ENCODE measurements around the gene PIAS1.
"Not testable (repeated sequence)": the region's sequence is repeated elsewhere in the genome, so short reads cannot be mapped to it uniquely, and the experiment has no call there.

The PIAS1 gene

DNA sequence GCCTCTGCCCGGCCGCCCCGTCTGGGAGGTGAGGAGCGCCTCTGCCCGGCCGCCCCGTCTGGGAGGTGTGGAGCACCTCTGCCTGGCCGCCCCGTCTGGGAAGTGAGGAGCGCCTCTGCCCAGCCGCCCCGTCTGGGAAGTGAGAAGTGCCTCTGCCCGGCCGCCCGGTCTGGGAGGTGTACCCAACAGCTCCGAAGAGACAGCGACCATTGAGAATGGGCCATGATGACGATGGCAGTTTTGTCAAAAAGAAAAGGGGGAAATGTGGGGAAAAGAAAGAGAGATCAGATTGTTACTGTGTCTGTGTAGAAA lies 168.3 kb downstream of the PIAS1 start:
- not testable (repeated sequence) for DNase-seq

DNA sequence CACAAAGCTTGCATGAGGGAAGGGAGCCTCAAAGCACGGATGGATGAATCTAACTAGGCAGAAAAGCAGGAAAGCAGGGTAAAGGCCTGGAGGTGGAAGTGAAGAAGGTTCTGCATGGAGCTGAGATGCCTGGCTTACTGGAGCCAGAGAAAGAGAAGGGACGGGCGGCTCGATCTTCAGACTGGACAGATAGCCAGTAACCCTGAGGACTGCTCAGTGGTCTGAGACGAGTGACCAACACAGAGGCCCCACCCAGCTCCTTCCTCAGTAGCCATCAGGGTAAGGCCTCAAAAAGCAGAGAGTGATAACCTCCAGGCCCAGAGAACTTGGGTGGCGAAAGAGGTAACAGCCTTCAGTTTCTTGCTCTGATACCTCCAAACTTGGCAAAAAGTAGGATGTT lies 169.1 kb downstream of the PIAS1 start:
- no peak for DNase-seq

DNA sequence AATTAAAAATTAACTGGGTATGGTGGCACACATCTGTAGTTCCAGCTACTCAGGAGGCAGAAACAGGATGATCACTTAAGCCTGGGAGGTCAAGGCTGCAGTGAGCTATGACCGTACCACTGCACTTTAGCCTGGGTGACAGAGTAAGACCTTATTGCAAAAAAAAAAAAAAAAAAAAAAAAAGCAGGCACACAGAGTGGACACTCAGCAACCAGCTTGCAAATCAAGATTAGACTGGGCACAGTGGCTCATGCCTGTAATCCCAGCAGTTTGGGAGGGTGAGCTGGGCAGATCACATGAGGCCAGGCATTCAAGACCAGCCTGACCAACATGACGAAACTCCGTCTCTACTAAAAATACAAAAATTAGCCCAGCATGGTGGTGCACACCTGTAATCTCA lies 170.0 kb downstream of the PIAS1 start:
- DNase-seq, result no peak

DNA sequence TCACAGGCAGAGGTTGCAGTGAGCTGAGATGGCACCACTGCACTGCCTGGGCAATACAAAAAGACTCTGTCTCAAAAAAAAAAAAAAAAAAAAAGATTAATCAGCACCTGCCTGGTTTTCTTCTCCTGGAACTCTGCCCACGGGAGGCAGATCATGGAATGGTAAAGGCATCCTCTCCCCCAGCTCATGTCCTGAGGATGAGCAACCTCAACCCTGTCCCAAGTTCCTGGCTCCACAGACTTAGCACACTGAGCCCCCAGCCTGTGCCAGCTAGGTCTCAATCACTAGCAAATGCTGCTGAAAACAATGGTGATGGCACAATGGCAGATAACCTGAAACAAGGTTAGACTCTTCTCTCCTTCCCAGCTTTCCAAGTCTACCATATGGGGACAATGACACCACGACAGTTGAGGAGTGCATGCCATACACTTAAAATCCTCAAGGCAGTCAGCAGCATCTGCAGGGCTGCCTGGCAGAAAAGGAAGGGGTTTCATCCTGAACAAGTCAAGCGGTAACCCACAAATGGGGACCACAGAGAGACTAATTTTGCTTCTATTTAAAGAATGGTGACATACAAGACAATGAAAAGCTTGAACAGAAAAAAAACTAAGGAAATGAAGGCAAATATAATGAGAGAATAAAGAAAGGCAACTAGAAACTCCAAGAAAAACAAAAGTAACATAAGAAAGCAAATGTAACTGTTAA lies 170.6 kb downstream of the PIAS1 start:
- DNase-seq, result no peak

DNA sequence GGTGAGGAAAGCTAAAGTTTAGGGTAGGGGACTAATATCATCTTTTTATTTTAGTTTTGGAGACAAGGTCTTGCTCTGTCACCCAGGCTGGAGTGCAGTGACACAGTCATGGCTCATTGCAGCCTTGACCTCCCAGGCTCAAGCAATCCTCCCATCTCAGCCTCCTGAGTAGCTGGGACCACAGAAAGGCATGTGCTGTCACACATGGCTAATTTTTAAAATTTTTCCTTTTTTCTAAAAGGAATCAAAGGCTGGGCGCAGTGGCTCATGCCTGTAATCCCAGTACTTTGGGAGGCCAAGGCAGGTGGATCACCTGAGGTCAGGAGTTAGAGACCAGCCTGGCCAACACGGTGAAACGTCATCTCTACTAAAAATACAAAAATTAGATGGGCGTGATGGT lies 171.3 kb downstream of the PIAS1 start:
- not testable (repeated sequence) for DNase-seq

DNA sequence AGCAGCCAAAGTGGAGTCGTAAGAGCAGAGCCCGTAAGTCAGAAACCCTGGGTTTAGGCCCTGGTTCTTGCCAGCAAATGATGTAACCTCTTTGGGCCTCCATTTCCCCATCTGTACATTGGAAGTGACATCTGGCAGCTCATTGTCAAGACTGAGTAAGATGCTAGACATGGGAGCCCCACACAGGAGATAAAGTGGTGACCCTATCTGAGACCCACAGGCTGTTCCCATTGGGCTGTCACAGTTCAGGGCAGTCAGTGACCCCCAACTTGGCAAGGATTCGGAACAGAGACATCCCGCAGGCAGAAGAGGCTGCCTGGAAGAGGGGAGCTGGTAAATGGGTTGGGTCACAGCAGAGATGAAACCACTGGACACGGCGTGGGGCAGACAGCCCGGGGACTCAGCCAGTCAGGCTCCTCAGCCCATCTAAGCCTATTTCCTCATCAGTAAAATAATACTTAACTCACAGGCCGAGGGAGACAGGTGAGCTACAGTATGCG lies 173.6 kb downstream of the PIAS1 start:
- peak in 1 of 2 experiments; percentile 25 for DNase-seq

DNA sequence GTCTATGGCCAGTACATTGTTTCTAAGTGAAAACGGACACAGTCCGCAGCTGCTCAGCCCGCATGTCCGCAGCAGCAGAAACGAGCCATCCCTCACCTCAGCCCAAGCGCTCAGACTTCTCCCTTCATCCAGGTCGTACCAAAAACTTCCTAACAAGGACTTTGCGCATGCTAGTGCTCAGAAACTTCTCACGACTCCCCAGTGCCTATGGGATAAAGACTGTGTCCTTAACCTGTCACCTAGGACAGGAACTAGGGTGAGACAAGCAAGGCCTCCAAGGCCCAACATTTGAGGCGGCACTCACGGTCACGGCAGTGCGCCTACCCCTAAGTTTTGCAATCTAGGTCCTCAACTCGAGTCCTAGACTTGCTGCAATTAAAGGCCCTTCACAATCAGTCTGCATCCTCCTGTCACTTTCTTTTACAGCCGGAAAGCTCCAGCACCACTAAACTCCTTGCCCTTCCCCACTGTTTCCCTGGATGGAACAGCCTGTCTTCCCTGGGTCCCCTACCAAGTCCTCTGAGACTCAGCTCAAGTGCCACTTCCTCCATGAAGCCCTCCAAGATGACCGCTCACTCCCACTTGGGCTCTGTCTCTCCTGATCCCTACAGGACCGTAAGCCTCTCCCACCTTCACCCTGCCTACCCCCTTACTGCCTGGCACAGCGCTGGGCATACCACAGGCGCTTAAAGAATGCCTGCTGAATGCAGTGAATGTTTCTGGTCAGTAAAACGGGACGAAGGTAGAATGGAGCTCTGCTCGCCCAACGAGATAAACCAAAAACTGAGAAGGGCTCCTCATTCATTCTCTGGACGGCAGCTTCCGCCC lies 174.2 kb downstream of the PIAS1 start:
- DNase-seq, result no peak

DNA sequence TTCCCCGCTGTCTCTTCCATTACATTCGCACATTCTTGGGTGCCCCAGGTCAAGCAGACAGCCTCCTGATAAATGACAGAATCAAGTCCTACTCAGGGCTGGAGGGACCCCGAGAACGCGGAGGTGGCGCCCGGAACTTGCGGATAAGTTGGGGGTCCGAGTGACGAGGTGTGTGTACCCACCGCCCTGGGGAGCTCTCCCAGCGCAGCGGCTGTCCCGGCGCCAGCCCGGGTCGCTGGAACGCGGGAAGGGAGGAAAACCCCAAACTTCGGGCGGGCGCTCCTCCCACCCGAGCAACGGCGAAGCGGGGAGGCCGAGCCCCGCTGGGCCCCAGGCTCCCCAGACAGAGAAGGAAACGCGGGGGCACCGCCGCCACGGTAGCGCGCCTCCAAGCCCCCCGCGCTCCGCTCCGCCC lies 174.9 kb downstream of the PIAS1 start:
- DNase-seq, result no peak

DNA sequence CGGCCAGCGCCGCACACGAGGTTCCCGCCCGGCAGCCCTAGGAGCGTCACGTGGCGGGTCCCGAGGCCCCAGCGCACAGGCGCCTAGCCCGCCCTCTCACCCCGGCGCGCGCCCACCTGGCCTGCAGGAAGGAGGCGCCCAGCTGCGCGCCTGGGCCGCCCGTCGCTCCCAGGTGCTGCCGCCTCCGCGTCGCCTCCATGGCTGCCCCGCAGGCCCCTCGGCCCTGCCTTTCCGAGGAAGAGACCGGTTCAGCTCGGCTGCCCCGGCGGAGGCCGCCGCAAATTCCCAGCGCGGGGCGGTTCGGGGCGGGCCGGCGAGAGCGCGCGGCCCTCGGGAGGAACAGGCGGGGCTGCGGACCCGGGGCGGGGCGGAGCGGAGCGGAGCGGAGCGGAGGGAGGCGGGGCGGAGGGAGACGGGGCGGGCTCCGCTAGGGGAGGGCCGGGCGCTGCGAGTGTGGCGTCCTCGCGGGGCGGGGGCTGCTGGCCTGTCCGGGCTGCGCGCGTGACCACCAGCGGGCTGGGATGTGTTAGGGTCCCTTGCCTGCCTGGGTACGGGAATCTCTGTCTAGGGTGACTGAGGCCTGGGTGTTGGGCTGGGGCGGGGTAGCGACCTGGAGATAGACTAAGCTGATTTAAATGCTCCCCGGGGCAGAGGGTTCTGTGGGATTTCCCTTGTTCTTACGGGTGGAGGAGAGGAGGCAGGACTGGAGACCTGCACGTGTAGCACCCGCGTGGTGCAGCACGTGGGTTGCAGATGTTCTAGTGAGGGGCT lies 175.5 kb downstream of the PIAS1 start, which contains the start of gene CLN6:
Gene CLN6 (minus strand): TSS at position 343 of the 771 bp plus-strand sequence. CDS start 144 bp downstream, at position 199.
- peak; percentile 59 to 84 for DNase-seq

DNA sequence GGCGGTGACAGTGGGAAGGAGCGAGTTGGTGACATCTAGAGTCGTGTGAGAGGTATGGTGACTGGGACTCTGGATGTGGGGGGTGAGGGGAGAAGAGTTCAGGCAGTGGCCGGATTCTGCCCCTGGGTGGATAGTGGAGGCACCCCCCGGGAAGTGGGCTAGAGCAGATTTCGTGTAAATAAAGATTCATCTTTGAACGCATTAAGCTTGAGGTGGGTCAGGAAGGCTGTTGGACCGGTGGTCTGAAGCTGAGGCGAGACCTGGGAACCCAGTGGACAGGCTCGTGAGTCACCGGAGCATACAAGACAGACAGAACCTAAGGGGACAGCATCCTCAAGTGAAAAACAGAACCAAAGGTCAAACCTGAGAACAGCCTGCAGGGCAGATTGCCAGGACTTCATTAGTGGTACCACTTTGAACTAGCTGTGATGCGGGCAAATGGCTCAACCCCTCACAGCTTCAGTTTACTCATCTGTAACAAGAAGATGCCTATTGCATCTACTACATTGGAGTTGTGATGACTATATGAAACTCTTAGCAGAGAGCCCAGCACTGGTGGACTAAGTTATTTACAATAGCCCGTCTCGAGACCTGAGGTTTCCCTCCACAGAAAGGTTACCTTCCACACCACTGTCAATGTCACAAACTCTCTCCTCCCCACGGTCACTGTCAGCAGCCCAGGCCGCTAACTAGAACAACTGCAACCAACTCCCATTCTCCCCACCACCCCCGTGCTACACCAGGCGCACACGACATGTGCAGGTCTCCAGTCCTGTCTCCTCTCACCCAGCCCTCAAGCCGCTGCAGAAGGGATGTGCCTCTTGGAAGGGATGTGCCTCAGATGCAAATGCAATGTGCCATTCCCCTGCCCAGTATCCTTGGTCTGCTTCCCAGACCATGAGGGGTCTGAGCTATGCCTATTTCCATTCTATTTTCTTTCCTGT lies 176.3 kb downstream of the PIAS1 start:
- no peak for DNase-seq

DNA sequence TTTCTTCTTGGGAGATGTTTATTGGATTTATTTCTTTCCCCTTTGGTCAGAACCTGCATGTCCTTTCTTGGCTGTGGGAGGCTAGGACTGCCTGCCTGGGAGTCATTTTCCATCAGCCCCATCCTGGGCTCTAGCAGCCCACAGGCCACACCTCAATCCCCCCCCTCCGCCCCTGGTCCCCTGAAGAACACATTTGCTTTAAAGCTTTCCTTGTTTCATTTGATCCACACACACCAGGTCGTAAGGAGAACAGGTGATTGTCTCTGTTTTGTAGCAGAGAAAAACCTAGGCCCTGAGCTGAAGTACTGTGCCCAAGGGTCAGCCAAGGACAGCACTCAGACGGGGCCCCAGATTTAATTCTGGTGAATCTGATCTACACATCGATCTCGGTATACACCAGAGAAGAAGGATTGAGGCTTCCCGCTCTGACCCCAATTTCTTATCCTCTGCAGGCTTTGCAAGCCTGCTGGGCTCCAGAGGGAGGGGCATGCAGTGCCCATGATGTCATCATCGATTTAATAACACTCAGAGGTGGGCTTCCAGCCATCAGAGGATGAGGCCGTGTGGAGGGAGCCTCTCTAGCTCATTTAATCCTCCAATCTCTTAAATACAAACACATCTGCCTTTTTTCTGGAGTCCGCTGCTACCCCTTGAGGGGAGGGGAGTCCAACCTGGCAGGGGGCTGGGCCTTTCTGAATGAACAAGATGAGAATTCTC lies 177.1 kb downstream of the PIAS1 start:
- DNase-seq, result no peak

DNA sequence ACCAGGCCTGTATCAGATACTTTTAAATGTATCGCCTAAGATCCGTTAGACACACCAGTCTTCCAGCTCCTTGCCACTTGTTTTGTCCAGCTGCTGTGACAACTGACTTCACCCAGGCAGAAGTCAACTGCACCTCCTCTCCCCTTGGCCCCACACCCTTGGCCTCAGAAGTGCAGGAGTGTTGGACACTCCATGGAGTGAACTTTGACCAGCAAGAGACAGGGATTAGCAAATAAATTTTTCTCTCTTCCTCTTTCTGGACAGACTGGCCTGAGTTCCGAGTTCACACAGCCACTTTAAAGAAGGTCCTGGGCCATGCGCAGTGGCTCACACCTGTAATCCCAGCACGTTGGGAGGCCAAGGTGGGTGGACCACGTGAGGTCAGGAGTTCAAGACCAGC lies 178.3 kb downstream of the PIAS1 start:
- no peak for DNase-seq

DNA sequence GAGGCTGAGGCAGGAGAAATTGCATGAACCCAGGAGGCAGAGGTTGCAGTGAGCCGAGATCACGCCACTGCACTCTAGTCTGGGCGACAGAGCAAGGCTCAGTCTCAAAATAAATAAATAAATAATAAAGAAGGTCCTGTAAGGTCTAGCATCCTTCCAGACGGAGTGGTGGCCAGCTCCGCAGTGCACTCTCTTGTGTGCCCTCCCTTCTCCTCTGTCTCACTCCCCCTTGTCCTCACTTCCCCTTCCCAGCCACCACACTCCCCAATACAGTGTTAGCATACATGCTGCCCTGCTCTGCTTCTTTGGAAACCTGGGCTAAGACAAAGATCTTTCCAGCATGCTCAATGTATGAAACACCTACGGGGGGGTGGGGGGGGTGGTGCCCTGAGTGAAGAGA lies 178.8 kb downstream of the PIAS1 start:
- no peak for DNase-seq

DNA sequence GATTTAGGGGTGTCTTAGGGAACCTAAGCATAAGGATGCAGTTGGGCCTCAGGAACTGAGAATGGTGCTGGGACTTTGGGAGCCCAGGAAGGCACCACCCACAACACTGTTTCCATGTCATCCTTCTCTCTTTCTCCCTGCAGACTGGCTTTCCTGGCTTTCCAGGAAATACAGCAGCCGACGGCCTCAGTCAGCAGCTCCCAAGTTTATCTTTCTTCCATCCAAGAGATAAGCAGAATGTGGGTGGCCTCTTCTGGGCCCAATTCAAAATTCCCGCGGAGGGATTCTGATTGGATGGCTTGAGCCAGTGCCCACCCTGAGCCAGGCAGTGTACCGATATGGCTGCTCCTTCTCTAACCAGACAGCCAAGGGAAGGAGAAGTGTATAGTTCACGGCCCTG lies 179.9 kb downstream of the PIAS1 start:
- DNase-seq, result no peak

DNA sequence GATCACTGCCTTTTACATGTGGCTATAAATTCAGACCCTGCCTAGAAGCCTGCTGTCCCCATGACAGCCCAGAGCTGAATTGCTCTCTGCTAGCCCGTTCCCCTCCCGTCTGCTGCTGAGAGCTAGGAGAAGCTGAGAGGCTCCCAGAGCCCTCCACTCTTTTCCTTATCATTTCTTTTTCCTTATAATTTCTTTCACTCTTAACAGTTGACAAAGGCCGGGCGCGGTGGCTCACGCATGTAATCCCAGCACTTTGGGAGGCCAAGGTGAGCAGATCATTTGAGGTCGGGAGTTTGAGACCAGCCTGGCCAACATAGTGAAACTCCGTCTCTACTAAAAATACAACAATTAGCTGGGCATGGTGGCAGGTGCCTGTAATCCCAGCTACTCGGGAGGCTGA lies 180.4 kb downstream of the PIAS1 start:
- not testable (repeated sequence) for DNase-seq

DNA sequence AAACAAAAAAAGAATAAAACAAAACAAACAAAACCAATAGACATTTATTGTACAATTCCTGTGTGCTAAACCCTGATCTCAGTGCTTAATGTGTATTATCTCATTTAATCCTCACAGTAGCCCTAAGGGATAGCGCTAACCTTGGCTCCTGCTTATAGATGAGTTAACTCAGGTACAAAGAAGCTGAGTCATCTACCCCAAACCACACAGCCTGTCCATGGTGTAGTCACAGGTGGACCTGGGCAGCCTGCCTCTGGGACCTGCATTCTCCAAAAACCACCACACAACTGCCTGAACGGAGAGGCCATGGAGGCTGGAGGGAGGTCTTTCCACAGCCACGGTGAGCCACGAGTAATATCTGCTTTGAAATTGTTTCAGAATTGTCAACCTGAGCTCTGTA lies 180.9 kb downstream of the PIAS1 start:
- no peak for DNase-seq

DNA sequence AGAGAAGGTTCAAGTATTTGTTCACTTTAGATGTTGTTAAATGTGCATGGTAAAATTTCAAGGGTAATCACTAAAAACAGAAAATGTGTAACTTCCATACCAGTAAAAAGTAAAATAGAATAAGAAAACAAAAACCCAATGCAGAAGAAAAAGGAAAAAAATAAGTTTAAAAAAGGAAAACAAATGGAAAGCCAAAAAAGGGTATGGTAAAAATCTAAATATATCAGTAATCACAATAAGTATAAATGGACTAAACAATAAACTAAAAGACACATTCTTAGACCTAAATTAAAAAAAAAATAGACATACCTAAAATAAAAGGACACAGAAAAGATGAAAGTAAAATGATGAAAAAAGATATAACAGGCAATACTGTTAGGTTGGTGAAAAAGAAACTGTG lies 184.9 kb downstream of the PIAS1 start:
- DNase-seq, result no peak

DNA sequence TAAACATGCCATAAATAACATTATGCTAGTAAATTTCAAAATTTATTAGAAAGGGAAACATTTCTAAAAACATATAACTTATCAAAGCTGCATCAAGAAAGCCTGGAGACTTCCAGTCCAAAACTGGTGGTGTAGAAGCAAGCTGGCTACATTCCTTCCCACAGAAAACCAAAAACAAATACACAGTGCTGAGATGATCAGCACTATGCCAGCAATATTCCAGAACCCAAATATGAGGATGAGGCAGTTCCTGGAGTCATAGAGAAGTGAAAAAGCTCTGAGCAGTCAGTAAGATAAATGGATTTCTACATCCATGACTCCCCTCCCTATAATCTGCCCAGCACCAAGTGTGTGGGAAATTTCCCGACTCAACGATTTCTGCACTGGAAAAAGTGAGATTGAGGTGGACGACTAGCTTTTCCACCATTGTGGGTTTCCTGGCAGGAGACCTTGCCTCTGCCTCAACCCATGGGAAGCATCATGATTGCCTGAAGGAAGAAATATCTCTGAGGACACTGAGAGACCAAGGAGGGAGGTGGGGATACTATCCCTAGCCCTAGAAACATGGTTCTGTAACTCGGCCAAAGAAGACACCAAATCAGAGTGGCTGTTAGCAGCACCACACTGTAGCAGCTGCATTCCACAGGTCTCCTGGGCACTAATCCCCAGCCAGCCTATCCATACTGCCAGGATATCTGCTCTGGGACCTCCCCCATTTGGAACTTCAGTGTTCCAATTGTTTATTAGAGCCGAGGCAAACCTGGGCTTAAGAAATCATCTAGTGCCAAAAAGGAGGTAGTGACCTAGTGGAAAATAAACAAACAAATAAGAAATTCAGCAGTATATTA lies 187.2 kb downstream of the PIAS1 start:
- no peak for DNase-seq
